GM19463 (cell line): ENCODE results near the gene ITGB3.

Source experiments
- ATAC-seq: cut with Tn5 transposase; IDR thresholded peaks from one replicate; pipeline ENCODE4 v1.9.1; 2021; ENCODE audit warnings: mild to moderate bottlenecking, moderate library complexity; ENCODE audit not compliant: unreplicated experiment

Gene ITGB3

GRCh38 chr17:47295874-47296255 lies 42.2 kb downstream of the ITGB3 start:
- ATAC-seq = no peak

DNA sequence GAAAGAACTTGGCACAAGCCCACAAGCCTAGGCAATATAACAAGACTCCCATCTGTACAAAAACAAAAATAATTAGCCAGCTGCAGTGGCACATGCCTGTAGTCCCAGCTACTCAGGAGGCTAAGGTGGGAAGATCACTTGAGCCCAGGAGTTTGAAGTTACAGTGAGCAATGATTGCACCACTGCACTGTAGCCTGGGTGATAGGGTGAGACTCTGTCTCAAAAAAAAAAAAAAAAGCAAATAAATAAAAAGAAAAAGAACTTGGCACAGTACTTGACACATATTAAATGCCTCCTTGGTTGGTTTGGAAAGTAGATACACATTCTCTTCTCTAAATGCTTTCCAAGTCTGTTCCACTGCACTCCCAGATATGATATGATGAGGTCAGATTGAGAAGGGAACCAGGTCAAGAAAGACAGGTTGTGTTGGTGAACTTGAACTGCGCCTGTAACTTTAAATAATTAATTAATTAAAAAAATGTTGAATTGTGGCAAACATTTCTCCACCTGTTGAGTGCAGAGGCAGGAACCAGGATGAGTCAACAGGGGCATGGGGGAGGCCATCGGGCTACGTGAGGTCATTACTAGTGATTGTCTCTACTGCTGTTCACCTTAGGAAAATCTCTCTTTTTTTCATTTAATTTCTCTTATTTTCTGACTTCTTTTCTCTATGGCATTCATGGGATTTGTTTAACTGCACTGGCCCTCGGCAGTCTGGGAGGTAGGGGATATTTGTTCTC lies 44.2 kb downstream of the ITGB3 start:
- ATAC-seq = no peak

- no peak for ATAC-seq
Observed at GRCh38 chr17:47298712-47299111, 45.1 kb downstream of the ITGB3 start.

DNA sequence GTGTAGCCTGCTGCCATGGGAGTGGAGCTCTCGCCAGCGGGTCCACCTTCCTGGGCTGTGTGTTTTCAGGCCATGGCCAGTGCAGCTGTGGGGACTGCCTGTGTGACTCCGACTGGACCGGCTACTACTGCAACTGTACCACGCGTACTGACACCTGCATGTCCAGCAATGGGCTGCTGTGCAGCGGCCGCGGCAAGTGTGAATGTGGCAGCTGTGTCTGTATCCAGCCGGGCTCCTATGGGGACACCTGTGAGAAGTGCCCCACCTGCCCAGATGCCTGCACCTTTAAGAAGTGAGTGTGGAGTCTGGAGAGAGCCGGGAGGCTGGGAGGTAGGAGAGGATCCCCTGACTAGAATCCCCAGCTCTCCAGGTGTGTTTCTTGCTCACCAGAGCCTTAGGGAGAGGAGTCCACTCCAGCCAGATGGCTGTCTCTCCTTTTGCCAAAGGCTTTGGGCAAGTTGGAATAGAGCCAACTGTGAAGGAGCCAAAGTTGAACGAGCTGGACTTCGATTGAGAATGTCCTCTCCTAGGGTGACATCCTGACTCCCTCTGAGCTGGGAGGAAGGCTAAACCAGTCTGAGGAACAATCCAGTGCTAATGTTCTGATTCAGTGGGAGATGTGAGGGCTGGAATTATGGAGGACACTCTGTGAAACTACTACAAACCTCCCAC lies 45.7 kb downstream of the ITGB3 start:
- no peak for ATAC-seq

DNA sequence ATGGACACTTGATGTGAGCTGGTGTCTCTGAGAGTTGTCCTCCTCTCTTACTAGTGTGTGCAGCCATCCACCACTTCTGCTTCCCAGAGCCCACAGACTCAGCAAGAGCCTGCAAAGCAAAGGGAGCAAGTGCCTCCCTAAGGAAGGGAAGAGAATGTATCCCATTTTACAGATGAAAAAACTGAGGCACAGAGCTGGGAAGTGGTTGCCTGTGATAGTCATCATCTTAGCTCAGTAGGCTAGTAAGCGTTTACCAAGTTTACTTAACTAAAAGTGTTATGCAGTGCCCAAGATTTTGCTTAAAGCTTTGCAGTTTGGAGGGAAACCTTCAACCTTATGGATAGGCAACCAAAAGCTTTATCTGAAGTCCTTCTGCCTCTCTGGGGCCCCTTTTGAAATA lies 47.1 kb downstream of the ITGB3 start:
- no peak for ATAC-seq

DNA sequence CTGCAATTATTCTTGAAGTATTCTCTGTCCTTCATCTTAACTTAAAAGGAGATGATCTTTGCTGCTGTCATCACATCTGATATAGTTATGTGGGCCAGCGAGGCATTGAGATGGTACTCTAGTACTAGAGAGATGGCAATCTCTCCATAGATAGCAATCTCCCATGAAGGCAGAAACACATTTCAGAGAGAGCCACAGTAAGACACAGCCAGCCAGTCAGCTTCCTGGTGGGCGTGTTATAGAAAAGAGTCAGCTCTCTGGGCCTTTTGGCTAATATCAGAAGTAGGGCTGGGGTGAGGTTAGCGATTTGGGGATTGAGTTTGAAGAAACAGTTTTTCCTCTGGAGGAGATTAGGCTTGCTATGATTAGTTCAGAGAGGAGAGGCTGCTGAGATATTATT lies 47.5 kb downstream of the ITGB3 start:
- no peak for ATAC-seq

GRCh38 chr17:47301831-47302230 lies 48.2 kb downstream of the ITGB3 start:
- no peak for ATAC-seq

DNA sequence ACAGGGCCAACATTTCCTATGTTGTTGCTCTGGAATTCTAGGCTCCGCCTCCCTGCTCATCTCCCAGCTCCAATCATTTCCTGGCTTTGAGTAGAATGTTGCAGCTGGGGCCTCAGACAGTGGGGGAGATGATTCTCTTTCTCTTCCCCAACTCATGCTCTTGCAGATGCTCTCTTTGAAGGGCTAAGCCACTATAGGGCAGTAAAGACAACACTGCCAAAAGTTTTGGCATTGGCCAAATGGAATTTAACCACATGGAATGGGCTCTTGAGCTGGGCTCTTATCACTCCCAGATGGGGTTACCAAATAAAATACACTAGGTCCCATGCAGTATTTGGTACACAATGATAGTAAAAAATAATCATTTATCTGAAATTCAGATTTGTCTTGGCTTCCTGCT lies 50.6 kb downstream of the ITGB3 start:
- ATAC-seq = no peak

DNA sequence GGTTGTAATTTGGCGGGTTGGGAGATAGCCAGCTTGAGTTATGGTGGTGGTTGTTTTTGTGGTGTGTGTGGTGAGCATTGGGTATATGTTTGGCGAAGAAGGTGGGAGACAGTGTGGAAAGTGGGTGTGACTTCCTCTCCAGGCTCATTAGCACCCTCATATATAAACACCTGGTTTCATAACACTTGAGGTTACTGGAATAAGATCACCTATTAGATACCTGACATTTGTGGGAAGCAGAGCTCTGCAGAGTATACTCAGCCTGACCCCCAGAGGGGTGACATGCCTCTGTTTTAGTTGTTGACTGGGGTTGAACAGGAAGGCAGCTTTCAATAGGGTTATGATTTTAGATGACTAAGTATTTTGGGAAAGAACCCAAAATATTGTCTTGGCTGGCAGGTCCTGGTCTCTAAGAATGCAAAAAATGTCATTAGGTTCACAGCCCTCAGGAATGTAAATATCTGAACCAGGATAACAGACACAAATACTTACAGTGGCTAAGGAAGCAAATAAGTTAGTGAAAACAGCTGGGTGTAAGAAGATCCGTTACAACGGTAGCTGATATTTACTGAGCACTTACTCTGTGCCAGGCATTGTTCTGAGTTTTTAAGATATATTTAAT lies 51.8 kb downstream of the ITGB3 start:
- ATAC-seq = no peak

DNA sequence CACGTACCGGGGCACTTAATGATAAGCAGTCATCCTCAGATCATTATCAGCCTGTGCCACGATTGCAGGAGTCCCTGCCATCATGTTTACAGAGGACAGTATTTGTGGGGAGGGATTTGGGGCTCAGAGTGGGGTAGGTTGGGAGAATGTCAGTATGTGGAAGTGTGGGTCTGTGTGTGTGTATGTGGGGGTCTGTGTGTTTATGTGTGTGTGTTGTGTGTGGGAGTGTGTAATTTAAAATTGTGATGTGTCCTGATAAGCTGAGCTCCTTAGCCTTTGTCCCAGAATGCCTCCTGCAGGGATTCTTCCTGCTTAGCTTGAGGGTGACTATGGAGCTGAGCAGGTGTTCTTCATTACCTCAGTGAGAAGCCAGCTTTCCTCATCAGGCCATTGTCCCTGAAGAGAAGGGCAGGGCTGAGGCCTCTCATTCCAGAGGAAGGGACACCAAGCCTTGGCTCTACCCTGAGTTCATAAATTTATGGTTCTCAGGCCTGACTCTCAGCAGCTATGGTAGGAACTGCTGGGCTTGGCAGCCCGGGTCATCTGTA lies 56.6 kb downstream of the ITGB3 start:
- no peak for ATAC-seq

DNA sequence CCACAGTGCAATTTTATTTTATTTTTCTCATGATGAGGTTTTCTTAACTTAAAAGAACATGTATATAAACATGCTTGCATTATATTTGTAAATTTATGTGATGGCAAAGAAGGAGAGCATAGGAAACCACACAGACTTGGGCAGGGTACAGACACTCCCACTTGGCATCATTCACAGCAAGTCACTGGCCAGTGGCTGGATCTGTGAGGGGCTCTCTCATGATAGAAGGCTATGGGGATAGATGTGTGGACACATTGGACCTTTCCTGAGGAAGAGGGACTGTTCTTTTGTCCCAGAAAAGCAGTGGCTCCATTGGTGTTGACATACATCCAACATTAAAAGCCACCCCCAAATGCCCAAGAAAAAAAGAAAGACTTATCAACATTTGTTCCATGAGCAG lies 57.8 kb downstream of the ITGB3 start:
- ATAC-seq = no peak

- no peak for ATAC-seq
Observed at GRCh38 chr17:47315451-47316266, 62.0 kb downstream of the ITGB3 start.

DNA sequence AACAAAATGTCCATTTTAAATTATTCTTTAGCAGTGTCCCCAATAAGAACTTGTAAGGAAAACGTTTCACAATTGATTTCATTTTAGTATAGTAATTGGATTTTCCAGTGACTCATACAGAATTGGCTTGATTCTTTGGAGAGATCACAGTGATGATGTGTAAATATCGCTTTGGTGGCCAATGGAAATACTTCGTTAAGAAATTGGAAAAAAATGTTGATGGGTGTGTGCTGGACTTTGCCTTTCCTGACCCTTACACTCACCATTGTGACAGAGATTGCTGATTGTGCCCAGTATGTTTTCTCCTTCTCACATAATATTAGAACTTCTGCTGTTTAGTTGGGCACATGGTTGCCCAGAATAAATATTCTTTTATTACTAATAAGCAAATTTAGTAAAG lies 62.7 kb downstream of the ITGB3 start:
- no peak for ATAC-seq

DNA sequence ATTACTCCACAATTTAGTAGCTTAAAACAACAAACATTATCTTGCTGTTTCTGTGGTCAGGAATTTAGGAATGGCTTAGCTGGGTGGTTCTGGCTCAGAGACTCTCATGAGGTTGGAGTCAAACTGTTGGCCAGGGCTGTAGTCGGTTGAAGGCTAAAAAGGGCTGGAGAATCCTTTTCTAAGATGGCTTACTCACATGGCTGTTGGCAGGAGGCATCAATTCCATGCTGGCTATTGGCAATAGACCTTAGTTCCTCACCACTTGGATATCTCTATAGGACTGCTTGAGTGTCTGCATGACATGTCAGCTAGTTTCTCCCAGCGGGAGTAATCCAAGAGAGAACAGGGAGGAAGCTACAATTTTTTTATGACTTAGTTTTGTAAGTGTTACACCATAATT lies 63.5 kb downstream of the ITGB3 start:
- no peak for ATAC-seq

GRCh38 chr17:47318197-47318918 lies 64.7 kb downstream of the ITGB3 start:
- no peak for ATAC-seq

GRCh38 chr17:47320879-47321502 lies 67.4 kb downstream of the ITGB3 start:
- no peak for ATAC-seq

GRCh38 chr17:47323382-47324223 lies 70.0 kb downstream of the ITGB3 start, which contains the start of gene EFCAB13:
Gene EFCAB13, plus strand, starts transcription at chr17:47323955. Its CDS starts 4,399 bp downstream, at chr17:47328354.
- peak; percentile 88 for ATAC-seq

- peak; percentile 31 for ATAC-seq
Observed at GRCh38 chr17:47324224-47325020, 70.8 kb downstream of the ITGB3 start.
